HG02943 (cell line): ENCODE measurements around the gene GRM3.

Experiments used
- ATAC-seq: cut with Tn5 transposase; IDR thresholded peaks from one replicate; pipeline ENCODE4 v1.9.1; 2021; ENCODE audit warnings: mild to moderate bottlenecking, low read depth, moderate library complexity; ENCODE audit not compliant: unreplicated experiment

GRM3 gene

GRCh38 chr7:86784765-86785164, 141.1 kb downstream of the GRM3 start:
- no peak for ATAC-seq

GRCh38 chr7:86785641-86786040, 141.9 kb downstream of the GRM3 start:
- ATAC-seq: peak; percentile 60

GRCh38 chr7:86786376-86786775, 142.7 kb downstream of the GRM3 start:
- no peak for ATAC-seq

- ATAC-seq: no peak
Observed at GRCh38 chr7:86788948-86789347, 145.2 kb downstream of the GRM3 start.

GRCh38 chr7:86790383-86790782, 146.7 kb downstream of the GRM3 start:
- ATAC-seq: no peak

GRCh38 chr7:86792260-86792659, 148.6 kb downstream of the GRM3 start:
- ATAC-seq: no peak

- no peak for ATAC-seq
Observed at GRCh38 chr7:86793136-86793535, 149.4 kb downstream of the GRM3 start.

GRCh38 chr7:86814661-86815379, 171.1 kb downstream of the GRM3 start:
- no peak for ATAC-seq

- ATAC-seq: no peak
Observed at GRCh38 chr7:86815556-86815955, 171.8 kb downstream of the GRM3 start.

GRCh38 chr7:86818903-86819302, 175.2 kb downstream of the GRM3 start:
- ATAC-seq: no peak

- ATAC-seq: no peak
Observed at GRCh38 chr7:86823769-86824168, 180.1 kb downstream of the GRM3 start.

GRCh38 chr7:86825264-86825663, 181.6 kb downstream of the GRM3 start:
- no peak for ATAC-seq

- ATAC-seq: no peak
Observed at GRCh38 chr7:86826948-86827347, 183.2 kb downstream of the GRM3 start.

- no peak for ATAC-seq
Observed at GRCh38 chr7:86833360-86833759, 189.7 kb downstream of the GRM3 start.

GRCh38 chr7:86837235-86837634, 193.5 kb downstream of the GRM3 start:
- no peak for ATAC-seq

GRCh38 chr7:86844608-86845007, 200.9 kb downstream of the GRM3 start:
- ATAC-seq: no peak

- ATAC-seq: no peak
Observed at GRCh38 chr7:86846494-86847190, 202.9 kb downstream of the GRM3 start.

GRCh38 chr7:86848226-86848625, 204.5 kb downstream of the GRM3 start:
- ATAC-seq: no peak

- ATAC-seq: no peak
Observed at GRCh38 chr7:86851566-86851965, 207.9 kb downstream of the GRM3 start.

GRCh38 chr7:86863452-86863851, 219.7 kb downstream of the GRM3 start:
- peak; percentile 70 for ATAC-seq

GRCh38 chr7:86867163-86867762, 223.6 kb downstream of the GRM3 start:
- ATAC-seq: no peak

GRCh38 chr7:86876146-86876545, 232.4 kb downstream of the GRM3 start:
- ATAC-seq: no peak
